Measurements from ENCODE around the gene MS4A4E. TPM values are rescaled to one million over a fixed set of nuclear protein-coding genes. Genes with fewer than 3 reads are reported as not detected.

Gene MS4A4E
- total RNA-seq, 4 donors from 2014 or later = 0.60 to 5.1 (median 0.98) TPM; not detected in 1

DNA sequence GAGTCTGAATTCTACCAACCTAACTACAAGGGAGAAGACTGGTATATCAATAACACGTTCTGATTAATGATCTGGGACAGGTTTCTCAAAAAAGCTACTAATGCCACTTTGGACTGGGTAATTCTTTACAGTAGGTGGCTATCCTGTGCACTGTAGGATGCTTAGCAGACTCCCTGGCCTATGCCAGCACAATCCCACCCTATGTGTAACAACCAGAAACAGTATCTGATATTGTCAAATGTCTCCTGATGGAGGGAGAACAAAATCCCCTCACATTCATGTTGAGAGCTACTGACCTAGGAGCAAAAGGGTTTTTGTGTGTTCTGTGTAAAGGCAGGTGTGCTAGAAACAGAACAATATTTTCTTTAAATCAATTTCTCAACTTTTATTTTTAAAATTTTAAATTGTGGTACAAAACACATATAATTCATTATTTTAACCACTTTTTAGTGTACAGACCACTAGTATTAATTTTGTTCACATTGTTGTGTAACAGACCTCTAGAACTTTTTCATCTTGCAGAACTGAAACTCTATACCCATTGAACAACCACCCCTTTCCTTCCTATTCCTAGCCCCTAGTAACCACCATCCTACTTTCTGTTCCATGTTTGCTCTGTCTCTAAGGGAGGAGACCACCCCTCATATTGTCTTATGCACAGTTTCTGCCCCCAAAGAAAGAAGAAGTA lies 58.0 kb downstream of the MS4A4E start:
- Histone ChIP-seq H3K27me3 (no peaks in the 10 kb centered on the region), H3K9me3 (no peaks in the 10 kb centered on the region), H3K4me1 (no peaks in the 10 kb centered on the region), H3K27ac (no peak overlapping the region), H3K36me3 (no peaks in the 10 kb centered on the region), H3K4me3 (no peak overlapping the region)
- WGBS = 52% methylated on average over 1 of the region's 1 CpG
- DNase-seq (ENCODE audit: low spot score in 2 of 2) = no peak
- TF ChIP-seq POLR2AphosphoS5 (IDR thresholded peaks at IDR 0.05) = no peak
- TF ChIP-seq CTCF (IDR thresholded peaks at IDR 0.05) = no peak
- TF ChIP-seq EP300 (IDR thresholded peaks at IDR 0.05) = no peak
- TF ChIP-seq POLR2A (IDR thresholded peaks at IDR 0.05) = no peak

DNA sequence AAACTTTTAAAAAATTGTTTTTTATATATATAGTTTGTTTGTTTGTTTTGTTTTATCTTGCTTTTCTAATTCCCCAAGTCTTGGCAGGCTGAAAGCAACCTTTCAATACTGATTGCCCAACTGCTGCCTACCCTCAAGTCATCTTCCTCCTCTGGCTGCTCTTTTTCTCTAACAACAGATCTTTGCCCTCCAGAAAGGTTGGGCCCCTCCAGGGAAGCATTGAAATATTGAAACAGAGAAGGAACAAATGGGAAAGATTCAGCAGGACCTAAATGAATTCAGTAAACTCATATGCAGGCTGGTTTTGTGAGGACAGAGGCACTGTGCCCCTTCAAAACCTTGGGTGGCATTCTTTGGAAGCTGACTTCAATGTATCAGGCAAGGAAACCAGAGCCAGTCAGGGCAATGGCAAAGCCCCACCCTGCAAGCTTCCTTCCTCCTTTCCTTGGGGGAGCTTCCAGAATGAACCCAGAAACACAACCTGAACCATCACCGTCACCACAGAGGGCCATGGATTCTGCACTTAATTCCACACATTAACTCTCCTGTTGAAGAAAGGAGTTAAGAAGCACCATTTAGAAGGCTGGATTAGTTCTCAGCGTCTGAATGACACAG lies 59.2 kb downstream of the MS4A4E start:
- no peaks in the 10 kb centered on the region for H3K4me1 ChIP-seq
- 54% methylated on average over 2 of the region's 2 CpGs for WGBS
- peak overlapping the region; percentile 61 for H3K27ac ChIP-seq
- H3K36me3 ChIP-seq = no peaks in the 10 kb centered on the region
- TF ChIP-seq POLR2A (IDR thresholded peaks at IDR 0.05) = no peak
- no peak for TF ChIP-seq EP300 (IDR thresholded peaks at IDR 0.05)
- TF ChIP-seq CTCF (IDR thresholded peaks at IDR 0.05) = no peak
- no peak for TF ChIP-seq POLR2AphosphoS5 (IDR thresholded peaks at IDR 0.05)
- H3K27me3 ChIP-seq = no peaks in the 10 kb centered on the region
- no peak for DNase-seq (ENCODE audit: low spot score in 2 of 2)
- no peaks in the 10 kb centered on the region for H3K9me3 ChIP-seq
- no peak overlapping the region for H3K4me3 ChIP-seq

DNA sequence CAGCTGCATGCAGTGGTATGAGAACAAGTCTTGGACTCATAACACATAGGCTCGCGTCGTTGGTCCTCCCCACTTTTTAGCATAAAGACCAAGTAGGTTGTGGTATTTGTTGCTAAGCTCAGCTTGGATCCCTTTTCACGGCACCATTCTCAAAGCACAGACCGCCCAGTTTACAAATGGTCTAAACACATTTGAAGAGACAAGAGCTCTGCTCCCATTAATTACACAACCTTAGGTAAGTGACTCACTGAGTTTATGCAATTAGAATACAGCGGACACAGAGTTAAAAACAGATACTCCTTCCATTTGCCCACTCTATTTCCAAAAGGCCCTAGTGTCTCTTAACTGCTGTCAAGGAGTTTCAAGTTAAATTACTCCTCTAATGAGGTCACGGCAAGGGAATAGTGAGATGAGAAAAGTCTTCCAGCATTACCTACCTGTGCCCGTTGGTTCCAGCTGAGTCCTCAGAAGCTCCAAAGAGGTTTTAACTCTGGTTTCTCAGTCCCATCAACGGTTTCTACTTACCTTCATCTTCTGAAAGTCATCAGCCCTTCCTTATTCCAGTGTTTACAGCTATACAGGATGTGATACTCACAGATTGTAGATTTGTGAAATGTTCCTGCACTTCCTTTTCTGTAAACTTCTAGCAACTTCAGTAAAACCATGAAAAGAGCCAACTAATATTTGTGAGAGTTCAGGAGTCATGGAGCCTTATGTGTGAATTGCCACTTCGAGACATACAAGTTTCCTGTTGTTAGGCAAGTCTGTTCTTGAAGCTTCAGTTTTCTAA lies 60.2 kb downstream of the MS4A4E start, which contains the start of gene MS4A6A:
Gene MS4A6A, minus strand, starts transcription at position 543 of the 790 bp plus-strand sequence. CDS start 1,356 bp downstream, outside the sequence.
- Histone ChIP-seq H3K9me3 (no peaks in the 10 kb centered on the region), H3K4me3 (peak within 1 kb of the TSS; percentile 23), H3K36me3 (no peaks in the 10 kb centered on the region), H3K27ac (peak within 1 kb of the TSS; percentile 57), H3K27me3 (no peaks in the 10 kb centered on the region), H3K4me1 (no peaks in the 10 kb centered on the region)
- TF ChIP-seq CTCF (IDR thresholded peaks at IDR 0.05) (no peak), POLR2AphosphoS5 (IDR thresholded peaks at IDR 0.05) (no peak), POLR2A (IDR thresholded peaks at IDR 0.05) (no peak), EP300 (IDR thresholded peaks at IDR 0.05) (no peak)
- 70% methylated on average over 9 of the region's 10 CpGs for WGBS
- no peak for DNase-seq (ENCODE audit: low spot score in 2 of 2)

DNA sequence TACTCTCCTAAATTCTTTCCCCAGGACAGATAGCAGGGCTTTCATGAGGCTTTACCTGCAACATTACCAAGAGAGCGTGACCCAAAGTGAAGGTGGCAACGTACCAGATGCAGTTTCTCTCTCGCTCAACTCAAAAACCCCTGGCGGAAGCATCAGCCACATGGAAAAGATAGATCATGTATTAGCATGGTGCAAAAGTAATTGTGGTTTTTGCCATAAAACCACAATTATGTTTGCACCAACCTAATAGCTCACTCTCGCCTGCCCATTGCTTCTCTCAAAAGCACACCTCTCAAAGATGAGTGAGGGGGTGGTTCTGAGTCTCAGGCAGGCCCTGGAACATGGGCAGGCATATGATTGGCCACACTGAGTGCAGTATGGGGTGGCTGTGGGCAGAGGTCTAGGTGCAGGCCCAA lies 67.1 kb downstream of the MS4A4E start:
- H3K4me3 ChIP-seq = no peak overlapping the region
- no peak overlapping the region for H3K27ac ChIP-seq
- DNase-seq (ENCODE audit: low spot score in 2 of 2) = no peak
- H3K27me3 ChIP-seq = no peaks in the 10 kb centered on the region
- no peaks in the 10 kb centered on the region for H3K9me3 ChIP-seq
- H3K36me3 ChIP-seq = no peaks in the 10 kb centered on the region
- no peaks in the 10 kb centered on the region for H3K4me1 ChIP-seq
- WGBS = 83% methylated on average over 5 of the region's 5 CpGs
- TF ChIP-seq EP300 (IDR thresholded peaks at IDR 0.05) (no peak), POLR2A (IDR thresholded peaks at IDR 0.05) (no peak), POLR2AphosphoS5 (IDR thresholded peaks at IDR 0.05) (no peak), CTCF (IDR thresholded peaks at IDR 0.05) (no peak)

GRCh38 chr11:60172011-60172410 lies 70.9 kb downstream of the MS4A4E start:
- no peaks in the 10 kb centered on the region for H3K9me3 ChIP-seq
- DNase-seq (ENCODE audit: low spot score in 2 of 2) = no peak
- no peak overlapping the region for H3K27ac ChIP-seq
- no peaks in the 10 kb centered on the region for H3K4me1 ChIP-seq
- TF ChIP-seq POLR2AphosphoS5 (IDR thresholded peaks at IDR 0.05) (no peak), EP300 (IDR thresholded peaks at IDR 0.05) (no peak), CTCF (IDR thresholded peaks at IDR 0.05) (no peak)
- H3K27me3 ChIP-seq = no peaks in the 10 kb centered on the region
- no peak overlapping the region for H3K4me3 ChIP-seq
- no peaks in the 10 kb centered on the region for H3K36me3 ChIP-seq

Measured in suprapubic skin (tissue), 4 donors.